IMR-90 (cell line): ENCODE data around the gene SLC4A5. TPM values are rescaled to one million over a fixed set of nuclear protein-coding genes. Genes with fewer than 3 reads are reported as not detected.

Experiments used
- ATAC-seq: fragments of 200-7000 bp; cut with Tn5 transposase; 2 replicates; pipeline ENCODE4 v1.9.1; 2020; ENCODE audit warnings: low read depth, mild to moderate bottlenecking, moderate library complexity
- BruUV-seq: library from RNA; stranded (reverse); fragments of 400-500 nt; replicated peaks from 2 replicates; lab custom pipeline; 2021; lab: Mats Ljungman, UMichigan
- CTCF ChIA-PET: fragments of 300-600 bp; formaldehyde crosslinking; extraction: SDS; loops from one replicate; lab custom pipeline; 2021; ENCODE audit warnings: antibody characterized with exemption; lab: Yijun Ruan, JAX
- POLR2A ChIA-PET: fragments of 300-600 bp; sonication (Branson Sonifier 250); formaldehyde crosslinking; loops from one replicate; lab custom pipeline; 2022; ENCODE audit warnings: antibody characterized with exemption; ENCODE audit not compliant: unreplicated experiment; lab: Charles Lee
- DNase-seq: peaks from one replicate; pipeline ENCODE4 v3.0.0; 2013
- H2AFZ ChIP-seq: replicated peaks from 2 replicates; pipeline ENCODE3; 2013; ENCODE audit warnings: low read length, mild to moderate bottlenecking; ENCODE audit not compliant: poor library complexity
- H2AK5ac ChIP-seq: 2 replicates; pipeline ENCODE4 v1.6.1; 2013; ENCODE audit warnings: low read depth, low read length, inconsistent platforms
- H2AK9ac ChIP-seq: replicated peaks from 2 replicates; pipeline ENCODE3; 2013; ENCODE audit warnings: mild to moderate bottlenecking, low read depth, low read length, moderate library complexity; ENCODE audit not compliant: poor library complexity
- H2BK120ac ChIP-seq: 2 replicates; pipeline ENCODE4 v1.6.1; 2013; ENCODE audit warnings: low read depth, low read length, inconsistent platforms
- H2BK15ac ChIP-seq: 3 replicates; pipeline ENCODE4 v1.6.1; 2013; ENCODE audit warnings: low read depth, low read length, inconsistent platforms
- H2BK20ac ChIP-seq: 2 replicates; pipeline ENCODE4 v1.6.1; 2013; ENCODE audit warnings: low read depth, mild to moderate bottlenecking, inconsistent platforms, low read length, moderate library complexity
- H2BK5ac ChIP-seq: 2 replicates; pipeline ENCODE4 v1.6.1; 2013; ENCODE audit warnings: mild to moderate bottlenecking, low read depth, low read length, inconsistent platforms; ENCODE audit not compliant: poor library complexity, severe bottlenecking
- H3K14ac ChIP-seq: replicated peaks from 2 replicates; pipeline ENCODE4 v1.6.1; 2013; ENCODE audit warnings: low read depth, low read length, inconsistent platforms
- H3K18ac ChIP-seq: 2 replicates; pipeline ENCODE4 v1.6.1; 2013; ENCODE audit warnings: low read depth, low read length, control low read depth
- H3K23ac ChIP-seq: 2 replicates; pipeline ENCODE4 v1.6.1; 2013; ENCODE audit warnings: low read depth, low read length, inconsistent platforms
- H3K27ac ChIP-seq: 2 replicates; pipeline ENCODE4 v1.5.1; 2013; ENCODE audit warnings: mild to moderate bottlenecking, control low read depth, low read length; ENCODE audit not compliant: insufficient read depth
- H3K27me3 ChIP-seq: 2 replicates; pipeline ENCODE4 v1.6.1; 2013; ENCODE audit warnings: low read length; ENCODE audit not compliant: control insufficient read depth, insufficient read depth
- H3K36me3 ChIP-seq: 2 replicates; pipeline ENCODE4 v1.6.1; 2013; ENCODE audit warnings: low read length, mixed read lengths; ENCODE audit not compliant: control insufficient read depth, insufficient read depth
- H3K4ac ChIP-seq: 2 replicates; pipeline ENCODE4 v1.6.1; 2013; ENCODE audit warnings: low read depth, low read length, inconsistent platforms
- H3K4me1 ChIP-seq: 2 replicates; pipeline ENCODE4 v1.6.1; 2013; ENCODE audit warnings: low read length, mixed read lengths; ENCODE audit not compliant: control insufficient read depth, insufficient read depth
- H3K4me2 ChIP-seq: 2 replicates; pipeline ENCODE4 v1.6.1; 2013; ENCODE audit warnings: low read depth, mild to moderate bottlenecking, control low read depth, low read length, moderate library complexity
- H3K4me3 ChIP-seq: 2 replicates; pipeline ENCODE4 v1.5.1; 2013; ENCODE audit warnings: low read depth, mild to moderate bottlenecking, control low read depth, low read length, moderate library complexity; ENCODE audit not compliant: insufficient read depth
- H3K56ac ChIP-seq: 2 replicates; pipeline ENCODE4 v1.6.1; 2013; ENCODE audit warnings: low read length, inconsistent platforms; ENCODE audit not compliant: insufficient read depth; ENCODE audit errors: extremely low read depth
- H3K79me1 ChIP-seq, 2 experiments: 2 replicates each; pipeline ENCODE4 v1.6.1; 2013; ENCODE audit warnings: low read length in 2 of 2, inconsistent platforms in 1 of 2, low read depth in 1 of 2
- H3K9ac ChIP-seq: 2 replicates; pipeline ENCODE4 v1.6.1; 2013; ENCODE audit warnings: low read depth, low read length, control low read depth
- H3K9me1 ChIP-seq: 2 replicates; pipeline ENCODE4 v1.6.1; 2013; ENCODE audit warnings: low read length, inconsistent platforms; ENCODE audit not compliant: insufficient read depth
- H3K9me3 ChIP-seq: 2 replicates; pipeline ENCODE4 v1.6.1; 2013; ENCODE audit warnings: low read length; ENCODE audit not compliant: control insufficient read depth, insufficient read depth
- H4K20me1 ChIP-seq: 2 replicates; pipeline ENCODE4 v1.6.1; 2013; ENCODE audit warnings: low read length, inconsistent platforms; ENCODE audit not compliant: insufficient read depth
- H4K5ac ChIP-seq: 2 replicates; pipeline ENCODE4 v1.6.1; 2013; ENCODE audit warnings: mild to moderate bottlenecking, low read depth, low read length, control low read depth
- H4K8ac ChIP-seq, 2 experiments: 2 replicates each; pipeline ENCODE4 v1.6.1; 2013; ENCODE audit warnings: low read depth in 2 of 2, low read length in 2 of 2, control low read depth in 1 of 2, inconsistent platforms in 1 of 2
- H4K91ac ChIP-seq: 2 replicates; pipeline ENCODE4 v1.6.1; 2013; ENCODE audit warnings: low read depth, low read length, inconsistent platforms; ENCODE audit not compliant: insufficient read depth
- CEBPB ChIP-seq: IDR thresholded peaks from 2 replicates; pipeline ENCODE4 v1.6.1; 2012; ENCODE audit warnings: low read depth, low read length, improper control_type of control experiment
- CTCF ChIP-seq: conservative IDR thresholded peaks from 2 replicates; pipeline ENCODE4 v1.5.1; 2012; ENCODE audit warnings: mild to moderate bottlenecking, low read depth, low read length, improper control_type of control experiment
- ELK1 ChIP-seq: fragments of 150-350 bp; IDR thresholded peaks from 2 replicates; pipeline ENCODE4 v1.6.1; 2016; ENCODE audit warnings: low read depth, mild to moderate bottlenecking, low read length, moderate library complexity, borderline replicate concordance
- FOS ChIP-seq: fragments of 150-350 bp; IDR thresholded peaks from 2 replicates; pipeline ENCODE4 v1.6.1; 2016; ENCODE audit warnings: low read depth, low read length
- MAFK ChIP-seq: IDR thresholded peaks from 2 replicates; pipeline ENCODE4 v1.6.1; 2012; ENCODE audit warnings: low read depth, low read length, improper control_type of control experiment
- MAZ ChIP-seq: IDR thresholded peaks from 2 replicates; pipeline ENCODE4 v1.6.1; 2012; ENCODE audit warnings: low read depth, mild to moderate bottlenecking, low read length, improper control_type of control experiment, moderate library complexity, borderline replicate concordance
- MXI1 ChIP-seq: IDR thresholded peaks from 2 replicates; pipeline ENCODE4 v1.6.1; 2012; ENCODE audit warnings: low read depth, mild to moderate bottlenecking, low read length, moderate library complexity, borderline replicate concordance
- NFE2L2 ChIP-seq: fragments of 150-350 bp; IDR thresholded peaks from 2 replicates; pipeline ENCODE4 v1.6.1; 2016; ENCODE audit warnings: low read depth, mild to moderate bottlenecking, low read length
- POLR2A ChIP-seq: IDR thresholded peaks from 2 replicates; pipeline ENCODE4 v1.6.1; 2012; ENCODE audit warnings: mild to moderate bottlenecking, low read depth, low read length
- WGBS, 2 experiments: methylation state at CpG; one replicate each; pipeline versions ENCODE4 v1.1.5 to v1.1.7; 2013; ENCODE audit warnings: missing lambda C conversion rate in 2 of 2; ENCODE audit not compliant: insufficient read length in 1 of 2; ENCODE audit errors: extremely low coverage in 2 of 2; 5-methylcytosine and 5-hydroxymethylcytosine counted together
- dilution Hi-C: fragments of 300-500 bp; cut with HindIII; formaldehyde crosslinking; loops from one replicate; pipeline ENCODE4 v1.14.3; 2018; ENCODE audit warnings: low sequenced_read_pairs; ENCODE audit not compliant: unreplicated experiment
- in situ Hi-C: fragments of 300-500 bp; cut with MboI; formaldehyde crosslinking; loops from 3 replicates; pipeline ENCODE4 v1.14.3; 2019; ENCODE audit warnings: low sequenced_read_pairs, inconsistent platforms, mixed read lengths
- intact Hi-C: fragments of 100-400 bp; cut with micrococcal nuclease; formaldehyde crosslinking; loops from 2 replicates; pipeline ENCODE4 v1.10.0; 2022
- polyA plus RNA-seq, 3 experiments: library from polyadenylated mRNA; depleted of rRNA; stranded (reverse); fragments of >200 nt; gene quantifications; 2 replicates each; pipeline ENCODE4 v1.2.3, GENCODE V29; 2012; ENCODE audit warnings: low replicate concordance in 1 of 3
- total RNA-seq: library from RNA; depleted of rRNA; stranded (reverse); fragments of >200 nt; gene quantifications from 2 replicates; pipeline ENCODE4 v1.2.3, GENCODE V29; 2012

Gene SLC4A5
- total and polyA plus RNA-seq, 2 of the 4 experiments (the other 2 are of a cell fraction) = 0.18 to 0.22 TPM

- H2AK5ac ChIP-seq = no peak overlapping the region
- no peak overlapping the region for H2BK15ac ChIP-seq
- dilution Hi-C loops (no loop called here), in situ Hi-C loops (no loop called here), intact Hi-C loops (no loop called here)
- peaks cover 10% of the 10 kb centered on the region for H3K36me3 ChIP-seq
- H4K20me1 ChIP-seq = peaks cover 17% of the 10 kb centered on the region
- TF ChIP-seq MAZ (no peak), CTCF (no peak), FOS (no peak), MXI1 (no peak), NFE2L2 (no peak), MAFK (no peak), ELK1 (no peak), POLR2A (no peak), CEBPB (no peak)
- H4K8ac ChIP-seq = no peak overlapping the region
- H3K4ac ChIP-seq = no peak overlapping the region
- WGBS, 2 experiments = 100% methylated on average over 1 of the region's 6 CpGs; no CpG with 5 or more reads in 1 of the 2 experiments
- no peak overlapping the region for H2BK20ac ChIP-seq
- BruUV-seq = no TSS peak
- peaks cover 2% of the 10 kb centered on the region; the same call in 1 of the 2 replicates for H3K4me1 ChIP-seq
- H3K23ac ChIP-seq = no peak overlapping the region
- H3K9ac ChIP-seq = no peak overlapping the region
- H3K4me2 ChIP-seq = no peak overlapping the region
- no peaks in the 10 kb centered on the region for H3K9me3 ChIP-seq
- no peak overlapping the region for H2AFZ ChIP-seq
- no peak overlapping the region for H4K5ac ChIP-seq
- H2BK5ac ChIP-seq = no peak overlapping the region
- H3K27me3 ChIP-seq = no peaks in the 10 kb centered on the region
- H3K27ac ChIP-seq = no peak overlapping the region
- H3K14ac ChIP-seq = no peak overlapping the region
- POLR2A ChIA-PET = no interaction called here
- peaks cover 7% of the 10 kb centered on the region; the same call in 1 of the 2 replicates for H3K9me1 ChIP-seq
- CTCF ChIA-PET = no interaction called here
- H2AK9ac ChIP-seq = no peak overlapping the region
- ATAC-seq (no peak), DNase-seq (no peak)
- no peak overlapping the region for H4K91ac ChIP-seq
- no peak overlapping the region for H2BK120ac ChIP-seq
- H3K56ac ChIP-seq = no peak overlapping the region
- H3K79me1 ChIP-seq = peaks cover 0 to 10% of the 10 kb centered on the region in 2 experiments; a peak in 2 of 4 replicates
- no peak overlapping the region for H3K4me3 ChIP-seq
- no peak overlapping the region for H3K18ac ChIP-seq
These were observed 120.9 kb downstream of the SLC4A5 start for GRCh38 chr2:74222300-74222650.
